ENCODE data around the gene CLPSL1.
"Not testable (repeated sequence)": the region's sequence is repeated elsewhere in the genome, so short reads cannot be mapped to it uniquely, and the experiment has no call there.

CLPSL1 gene

DNA sequence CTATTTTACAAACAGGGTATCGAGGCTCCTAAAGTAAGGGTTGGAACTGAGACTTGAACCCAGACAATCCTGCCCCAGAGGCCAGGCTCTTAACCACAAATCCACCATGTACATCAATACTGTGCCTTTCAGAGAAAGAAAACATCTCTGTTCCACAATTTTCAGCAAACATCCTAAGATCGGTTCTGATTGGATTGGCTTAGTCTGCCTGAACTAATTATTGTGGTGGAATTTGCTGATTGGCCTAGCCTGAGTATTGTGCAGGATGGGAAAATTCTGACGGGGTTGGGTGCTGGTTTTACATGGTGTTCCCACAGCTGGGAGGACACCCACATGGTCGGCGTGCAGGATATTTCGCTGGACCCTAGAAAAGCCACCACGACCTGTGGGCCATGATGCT lies at the start of gene CLPSL1:
TSS of gene CLPSL1 (plus strand) at position 301 of the 400 bp plus-strand sequence. CDS start at position 393, 92 bp downstream.
- no peak within 1 kb of the TSS for H3K4me3 ChIP-seq (ENCODE audit: low read depth, low read length)
- TF ChIP-seq, protein P1, sequence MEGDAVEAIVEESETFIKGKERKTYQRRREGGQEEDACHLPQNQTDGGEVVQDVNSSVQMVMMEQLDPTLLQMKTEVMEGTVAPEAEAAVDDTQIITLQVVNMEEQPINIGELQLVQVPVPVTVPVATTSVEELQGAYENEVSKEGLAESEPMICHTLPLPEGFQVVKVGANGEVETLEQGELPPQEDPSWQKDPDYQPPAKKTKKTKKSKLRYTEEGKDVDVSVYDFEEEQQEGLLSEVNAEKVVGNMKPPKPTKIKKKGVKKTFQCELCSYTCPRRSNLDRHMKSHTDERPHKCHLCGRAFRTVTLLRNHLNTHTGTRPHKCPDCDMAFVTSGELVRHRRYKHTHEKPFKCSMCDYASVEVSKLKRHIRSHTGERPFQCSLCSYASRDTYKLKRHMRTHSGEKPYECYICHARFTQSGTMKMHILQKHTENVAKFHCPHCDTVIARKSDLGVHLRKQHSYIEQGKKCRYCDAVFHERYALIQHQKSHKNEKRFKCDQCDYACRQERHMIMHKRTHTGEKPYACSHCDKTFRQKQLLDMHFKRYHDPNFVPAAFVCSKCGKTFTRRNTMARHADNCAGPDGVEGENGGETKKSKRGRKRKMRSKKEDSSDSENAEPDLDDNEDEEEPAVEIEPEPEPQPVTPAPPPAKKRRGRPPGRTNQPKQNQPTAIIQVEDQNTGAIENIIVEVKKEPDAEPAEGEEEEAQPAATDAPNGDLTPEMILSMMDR (IDR thresholded peaks at IDR 0.05; ENCODE audit: borderline replicate concordance, insufficient read depth, low read depth, low read length): no peak

- peak overlapping the region; percentile 56 for H3K4me3 ChIP-seq (ENCODE audit: low read depth, low read length)
- TF ChIP-seq, protein P1 (IDR thresholded peaks at IDR 0.05; ENCODE audit: borderline replicate concordance, insufficient read depth, low read depth, low read length): no peak
Observed at GRCh38 chr6:35731414-35731735, 49.4 kb upstream of the CLPSL1 start.

GRCh38 chr6:35731736-35732532 lies 48.9 kb upstream of the CLPSL1 start:
- peak overlapping the region; percentile 56 for H3K4me3 ChIP-seq (ENCODE audit: low read depth, low read length)
- TF ChIP-seq, protein P1 (IDR thresholded peaks at IDR 0.05; ENCODE audit: borderline replicate concordance, insufficient read depth, low read depth, low read length): no peak

DNA sequence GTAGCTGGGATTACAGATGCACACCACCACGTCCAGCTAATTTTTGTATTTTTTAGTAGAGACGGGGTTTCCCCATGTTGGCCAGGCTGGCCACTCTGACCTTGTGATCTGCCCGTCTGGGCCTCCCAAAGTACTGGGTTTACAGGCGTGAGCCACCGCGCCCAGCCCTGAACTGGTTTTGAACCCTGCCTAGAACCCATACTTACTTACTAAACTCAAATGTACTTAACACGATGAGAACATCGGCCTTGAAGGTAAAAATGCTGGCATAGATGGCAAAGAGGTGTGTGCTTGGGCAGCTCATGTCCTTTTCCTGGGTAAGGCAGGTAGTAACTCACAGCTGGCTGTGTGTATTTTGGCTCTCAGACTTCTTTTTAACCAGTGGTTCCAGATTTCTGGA lies 47.2 kb upstream of the CLPSL1 start:
- TF ChIP-seq, protein P1 (IDR thresholded peaks at IDR 0.05; ENCODE audit: borderline replicate concordance, insufficient read depth, low read depth, low read length): no peak
- H3K4me3 ChIP-seq (ENCODE audit: low read depth, low read length): no peak overlapping the region

DNA sequence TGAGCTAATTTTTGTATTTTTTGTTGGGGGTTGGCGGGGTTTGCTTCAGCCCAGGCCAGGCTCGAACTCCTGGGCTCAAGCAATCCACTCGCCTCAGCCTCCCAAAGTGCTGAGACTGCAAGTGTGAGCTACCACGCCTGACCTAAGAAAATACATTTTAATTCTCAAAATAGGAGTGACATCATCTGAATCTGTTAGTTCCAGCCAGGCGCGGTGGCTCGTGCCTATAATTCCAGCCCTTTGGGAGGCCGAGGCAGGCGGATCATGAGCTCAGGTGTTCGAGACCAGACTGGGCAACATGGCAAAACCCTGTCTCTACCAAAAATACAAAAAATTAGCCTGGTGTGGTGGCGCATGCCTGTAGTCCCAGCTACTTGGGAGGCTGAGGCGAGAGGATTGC lies 46.5 kb upstream of the CLPSL1 start:
- H3K4me3 ChIP-seq (ENCODE audit: low read depth, low read length): not testable (repeated sequence)

DNA sequence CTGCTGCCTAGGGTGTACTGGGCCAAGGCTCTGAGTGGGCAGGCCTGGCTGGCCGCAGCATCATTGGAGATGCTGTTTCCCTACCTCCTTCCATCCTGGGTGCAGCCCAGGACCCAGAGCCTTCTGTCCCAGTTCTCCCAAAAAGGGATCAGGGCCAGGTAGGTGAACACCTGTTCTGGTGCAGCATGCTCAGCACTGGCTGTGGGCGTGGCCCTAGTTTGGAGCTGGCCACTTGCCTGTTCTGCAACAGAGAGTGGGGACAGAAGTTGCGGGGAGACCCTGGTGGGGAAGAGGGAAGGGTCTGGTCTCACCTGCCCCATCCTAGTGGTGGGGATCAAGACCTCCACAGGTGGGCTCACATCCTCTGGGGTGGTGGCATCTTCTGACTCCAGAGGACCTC lies 45.4 kb upstream of the CLPSL1 start:
- H3K4me3 ChIP-seq (ENCODE audit: low read depth, low read length): no peak overlapping the region
- TF ChIP-seq, protein P1 (IDR thresholded peaks at IDR 0.05; ENCODE audit: borderline replicate concordance, insufficient read depth, low read depth, low read length): no peak

DNA sequence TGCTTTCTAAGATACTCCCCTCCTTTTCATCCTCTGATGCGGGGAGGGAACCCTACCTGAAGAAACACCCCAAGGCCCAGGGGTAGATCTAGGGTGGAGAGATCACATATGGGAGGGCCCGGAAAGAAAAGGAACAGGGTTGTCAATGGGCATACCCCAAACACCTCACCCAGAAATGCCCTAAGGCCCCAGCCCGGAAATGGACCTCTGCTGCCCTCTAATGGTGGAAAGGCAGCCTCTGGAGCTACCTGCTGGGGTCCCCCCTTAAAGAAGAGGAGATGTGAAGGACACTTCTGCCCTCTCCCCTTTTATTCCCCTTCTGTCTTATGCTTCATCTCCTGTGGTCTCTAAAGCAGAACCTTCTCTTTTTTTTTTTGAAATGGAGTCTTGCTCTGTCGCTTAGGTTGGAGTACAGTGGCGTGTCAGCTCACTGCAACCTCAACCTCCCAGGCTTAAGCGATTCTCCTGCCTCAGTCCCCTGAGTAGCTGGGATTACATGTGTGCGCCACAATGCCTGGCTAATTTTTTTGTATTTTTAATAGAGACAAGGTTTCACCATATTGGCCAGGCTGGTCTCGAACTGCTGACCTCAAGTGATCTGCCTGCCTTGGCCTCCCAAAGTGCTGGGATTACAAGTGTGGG lies 44.4 kb upstream of the CLPSL1 start:
- TF ChIP-seq, protein P1 (IDR thresholded peaks at IDR 0.05; ENCODE audit: borderline replicate concordance, insufficient read depth, low read depth, low read length): peak; percentile 85

More for the DNA sequence above, 44.4 kb upstream of the CLPSL1 start:
- H3K4me3 ChIP-seq (ENCODE audit: low read depth, low read length): no peak overlapping the region

Data from GM12875 (cell line).